ENCODE measurements around the gene DMRTC1B.
"Not testable (repeated sequence)": the region's sequence is repeated elsewhere in the genome, so short reads cannot be mapped to it uniquely, and the experiment has no call there.

DMRTC1B gene

GRCh38 chrX:72882898-72883297 is 106.2 kb downstream of the DMRTC1B start:
- DNase-seq (ENCODE audit: low spot score); H3K27ac ChIP-seq; H3K4me3 ChIP-seq: not testable (repeated sequence)

GRCh38 chrX:72889740-72890139 is 113.0 kb downstream of the DMRTC1B start:
- H3K27ac ChIP-seq; DNase-seq (ENCODE audit: low spot score): not testable (repeated sequence)

More at GRCh38 chrX:72889740-72890139, 113.0 kb downstream of the DMRTC1B start:
- H3K4me3 ChIP-seq, result not testable (repeated sequence)

Measured in coronary artery (tissue), 2 donors.